H1 (cell line): Measurements from ENCODE around the gene CAV1.

Source experiments
- CHD2 ChIP-seq: IDR thresholded peaks from 2 replicates; pipeline ENCODE4 v1.6.1; 2012; ENCODE audit warnings: low read length, improper control_type of control experiment
- CREB1 ChIP-seq: IDR thresholded peaks from 2 replicates; pipeline ENCODE4 v1.6.1; 2012; ENCODE audit warnings: inconsistent platforms
- CTBP2 ChIP-seq: IDR thresholded peaks from 2 replicates; pipeline ENCODE4 v1.7.0; 2011; ENCODE audit warnings: borderline replicate concordance, mild to moderate bottlenecking, moderate library complexity, mixed read lengths, low read length; ENCODE audit not compliant: insufficient read depth, insufficient read length
- GABPA ChIP-seq: IDR thresholded peaks from 2 replicates; pipeline ENCODE4 v1.6.1; 2011; ENCODE audit warnings: mild to moderate bottlenecking, low read length, moderate library complexity, borderline replicate concordance; ENCODE audit not compliant: insufficient read depth
- POLR2A ChIP-seq, 2 experiments: IDR thresholded peaks; 1 replicate in 1 of 2; 2 replicates in 1 of 2; pipeline ENCODE4 v1.6.1; 2011; ENCODE audit warnings: low read depth in 2 of 2, low read length in 2 of 2, mild to moderate bottlenecking in 2 of 2; ENCODE audit errors: control extremely low read depth in 1 of 2
- TF ChIP-seq, protein P1 (sequence below), 3 experiments: IDR thresholded peaks; 1 replicate in 2 of 3; 2 replicates in 1 of 3; pipeline versions ENCODE4 v1.5.1 to v1.6.1; 2011; ENCODE audit warnings: low read length in 3 of 3, mild to moderate bottlenecking in 3 of 3, inconsistent platforms in 2 of 3, low read depth in 1 of 3, moderate library complexity in 1 of 3; ENCODE audit not compliant: insufficient read depth in 1 of 3; ENCODE audit errors: control extremely low read depth in 1 of 3

DNA sequence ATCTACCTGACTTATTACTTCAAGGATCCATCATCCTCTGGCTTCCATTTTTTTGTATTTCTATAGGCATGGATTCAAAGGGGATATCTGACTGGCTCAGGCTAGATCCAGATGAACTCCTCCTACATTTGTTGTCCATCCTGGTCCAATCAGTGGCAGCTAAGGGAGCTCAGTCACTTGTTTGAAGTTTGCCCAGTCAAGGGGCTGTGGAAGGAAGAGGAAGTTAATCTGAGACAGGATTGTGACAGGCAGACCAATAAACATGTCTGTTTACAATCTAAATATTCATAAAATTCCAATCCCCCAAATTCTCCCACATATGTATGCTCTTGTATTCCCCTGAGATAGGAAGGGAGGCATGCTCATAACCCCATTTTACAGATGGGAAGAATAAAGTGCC lies 48.7 kb downstream of the CAV1 start:
- TF ChIP-seq, protein P1, sequence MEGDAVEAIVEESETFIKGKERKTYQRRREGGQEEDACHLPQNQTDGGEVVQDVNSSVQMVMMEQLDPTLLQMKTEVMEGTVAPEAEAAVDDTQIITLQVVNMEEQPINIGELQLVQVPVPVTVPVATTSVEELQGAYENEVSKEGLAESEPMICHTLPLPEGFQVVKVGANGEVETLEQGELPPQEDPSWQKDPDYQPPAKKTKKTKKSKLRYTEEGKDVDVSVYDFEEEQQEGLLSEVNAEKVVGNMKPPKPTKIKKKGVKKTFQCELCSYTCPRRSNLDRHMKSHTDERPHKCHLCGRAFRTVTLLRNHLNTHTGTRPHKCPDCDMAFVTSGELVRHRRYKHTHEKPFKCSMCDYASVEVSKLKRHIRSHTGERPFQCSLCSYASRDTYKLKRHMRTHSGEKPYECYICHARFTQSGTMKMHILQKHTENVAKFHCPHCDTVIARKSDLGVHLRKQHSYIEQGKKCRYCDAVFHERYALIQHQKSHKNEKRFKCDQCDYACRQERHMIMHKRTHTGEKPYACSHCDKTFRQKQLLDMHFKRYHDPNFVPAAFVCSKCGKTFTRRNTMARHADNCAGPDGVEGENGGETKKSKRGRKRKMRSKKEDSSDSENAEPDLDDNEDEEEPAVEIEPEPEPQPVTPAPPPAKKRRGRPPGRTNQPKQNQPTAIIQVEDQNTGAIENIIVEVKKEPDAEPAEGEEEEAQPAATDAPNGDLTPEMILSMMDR (IDR thresholded peaks at IDR 0.05; ENCODE audit: control extremely low read depth in 1 of 3, insufficient read depth in 1 of 3, low read depth in 1 of 3, low read length in 3 of 3), result no peak
- TF ChIP-seq CTBP2, result no peak
- no peak for TF ChIP-seq POLR2A (IDR thresholded peaks at IDR 0.05; ENCODE audit: control extremely low read depth in 1 of 2, low read depth in 2 of 2, low read length in 2 of 2)
- TF ChIP-seq GABPA, result no peak
- TF ChIP-seq CREB1, result no peak
- no peak for TF ChIP-seq CHD2
